Right cardiac atrium (tissue), 5 donors: ENCODE data around the gene RRAGD. TPM values are rescaled to one million over a fixed set of nuclear protein-coding genes. Genes with fewer than 3 reads are reported as not detected.

Experiments
- ATAC-seq, 2 donors: fragments of 200-7000 bp; cut with Tn5 transposase; one replicate each; pipeline versions ENCODE4 v1.8.0 to v1.9.1; 2020; ENCODE audit warnings: moderate library complexity in 2 of 2, mild to moderate bottlenecking in 1 of 2
- DNase-seq, 3 donors: peaks; one replicate each; pipeline ENCODE4 v3.0.0-alpha.2; 2020
- H3K27ac ChIP-seq: one replicate; pipeline ENCODE4 v1.5.1; 2013; ENCODE audit warnings: mild to moderate bottlenecking, low read length, control low read depth, moderate library complexity
- H3K27me3 ChIP-seq: one replicate; pipeline ENCODE4 v1.6.1; 2013; ENCODE audit not compliant: control insufficient read depth, insufficient read depth
- H3K4me1 ChIP-seq: one replicate; pipeline ENCODE4 v1.6.1; 2013; ENCODE audit warnings: low read length; ENCODE audit not compliant: control insufficient read depth, insufficient read depth
- H3K4me3 ChIP-seq: one replicate; pipeline ENCODE4 v1.5.1; 2013; ENCODE audit warnings: low read length, control low read depth
- H3K9me3 ChIP-seq: one replicate; pipeline ENCODE4 v1.6.1; 2013; ENCODE audit warnings: low read length; ENCODE audit not compliant: control insufficient read depth
- WGBS: extraction: QIAGEN DNeasy Blood & Tissue Kit; methylation state at CpG from one replicate; pipeline ENCODE4 v1.1.7; 2013; 5-methylcytosine and 5-hydroxymethylcytosine counted together
- intact Hi-C, 4 donors: fragments of 100-400 bp; cut with DNase I; formaldehyde crosslinking; loops; one replicate each; pipeline versions ENCODE4 v1.11.0 to v1.14.0; 2022 to 2023
- polyA plus RNA-seq: library from polyadenylated mRNA; stranded (reverse); fragments of 200-250 nt; gene quantifications from one replicate; pipeline ENCODE4 v1.2.3, GENCODE V29; 2013
- total RNA-seq, 4 donors: library from RNA; stranded (reverse); fragmentation: NEBNext Ultra II Directional; extraction: Animal tissue kit (Norgen Biotek cat#: 25700); gene quantifications; one replicate each; pipeline ENCODE4 v1.2.1, GENCODE V29; 2021
- donor health status: healthy with polysubstance abuse.
- donor health status: DM: no; HTN: yes; CAD: no.
- donor health status: DM: no; HTN: no; CAD: no.
- donor health status: DM: no; HTN: yes; CAD: no; lungs with severe emphysema.
- donor health status: DM: yes; HTN: yes; CAD: no.

Gene RRAGD
- total and polyA plus RNA-seq, 5 donors = 57.2 to 154 (median 109) TPM

- peak in 1 of 3 donors; percentile 49 for DNase-seq
- Histone ChIP-seq H3K27me3 (no peaks in the 10 kb centered on the region), H3K9me3 (no peaks in the 10 kb centered on the region), H3K27ac (no peak overlapping the region), H3K4me1 (peaks cover 3% of the 10 kb centered on the region), H3K4me3 (no peak overlapping the region)
- WGBS = 72% methylated on average over 6 of the region's 6 CpGs
- intact Hi-C loops = no loop called here
- ATAC-seq = peak; percentile 32 to 53
These were observed 36.4 kb downstream of the RRAGD start for GRCh38 chr6:89375427-89376267.

GRCh38 chr6:89372506-89372901 lies 39.6 kb downstream of the RRAGD start:
- ATAC-seq = no peak
- 50% methylated on average over 3 of the region's 3 CpGs for WGBS
- intact Hi-C loops = no loop called here

GRCh38 chr6:89371849-89372505 lies 40.1 kb downstream of the RRAGD start:
- ATAC-seq (peak; percentile 85 to 93), DNase-seq (peak; percentile 75 to 90 (median 90))
- intact Hi-C loops = no loop called here
- H3K27me3 ChIP-seq = no peaks in the 10 kb centered on the region
- no peaks in the 10 kb centered on the region for H3K9me3 ChIP-seq
- no peak overlapping the region for H3K27ac ChIP-seq
- 29% methylated on average over 8 of the region's 8 CpGs for WGBS
- peaks cover 3% of the 10 kb centered on the region for H3K4me1 ChIP-seq
- no peak overlapping the region for H3K4me3 ChIP-seq

More at GRCh38 chr6:89372506-89372901, 39.6 kb downstream of the RRAGD start:
- no peak for DNase-seq
- no peak overlapping the region for H3K27ac ChIP-seq
- H3K4me1 ChIP-seq = peaks cover 3% of the 10 kb centered on the region
- no peaks in the 10 kb centered on the region for H3K27me3 ChIP-seq
- H3K4me3 ChIP-seq = no peak overlapping the region
- H3K9me3 ChIP-seq = no peaks in the 10 kb centered on the region

GRCh38 chr6:89368999-89369398 lies 43.1 kb downstream of the RRAGD start:
- no peaks in the 10 kb centered on the region for H3K9me3 ChIP-seq
- 3% methylated on average over 7 of the region's 7 CpGs for whole genome bisulfite sequencing
- intact Hi-C loops = loop anchor here in 2 of 4 donors (5.0 to 10.0 kb wide), 2 partner anchors 54 to 57 kb away; partner anchors contain the start of gene GABRR2 (in 1 of the 2)
- no peak overlapping the region for H3K4me3 ChIP-seq
- ATAC-seq (peak; percentile 82 to 83), DNase-seq (peak; percentile 61 to 86 (median 78))
- H3K27me3 ChIP-seq = no peaks in the 10 kb centered on the region
- H3K27ac ChIP-seq = no peak overlapping the region
- H3K4me1 ChIP-seq = no peaks in the 10 kb centered on the region

DNA sequence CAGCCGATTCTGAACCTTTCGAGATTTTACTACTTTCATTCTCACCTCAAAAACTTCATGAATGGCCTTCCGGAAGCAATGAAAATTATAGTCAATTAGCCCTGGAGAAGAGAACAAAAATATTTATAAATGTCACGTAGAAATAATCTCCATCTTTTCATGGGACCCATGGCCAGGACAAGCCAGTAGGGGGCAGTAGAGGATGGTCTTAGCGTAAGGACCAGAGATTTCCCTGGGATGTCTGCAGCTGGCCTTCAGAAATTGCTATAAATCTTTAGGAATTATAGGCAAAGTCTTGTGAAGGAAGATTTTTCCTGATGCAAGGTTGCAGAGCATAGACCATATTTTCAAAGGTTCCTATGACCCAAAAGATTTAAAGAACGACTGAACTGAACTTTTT lies 44.0 kb downstream of the RRAGD start:
- intact Hi-C loops = loop anchor here in 2 of 4 donors (5.0 to 10.0 kb wide), 2 partner anchors 53 to 56 kb away; partner anchors contain the start of gene GABRR2 (in 1 of the 2)
- Histone ChIP-seq H3K4me1 (no peaks in the 10 kb centered on the region), H3K9me3 (no peaks in the 10 kb centered on the region), H3K27ac (no peak overlapping the region), H3K27me3 (no peaks in the 10 kb centered on the region), H3K4me3 (no peak overlapping the region)
- peak; percentile 59 to 60 for ATAC-seq
- WGBS = 35% methylated on average over 6 of the region's 6 CpGs
- DNase-seq = peak; percentile 61 to 84 (median 62)

DNA sequence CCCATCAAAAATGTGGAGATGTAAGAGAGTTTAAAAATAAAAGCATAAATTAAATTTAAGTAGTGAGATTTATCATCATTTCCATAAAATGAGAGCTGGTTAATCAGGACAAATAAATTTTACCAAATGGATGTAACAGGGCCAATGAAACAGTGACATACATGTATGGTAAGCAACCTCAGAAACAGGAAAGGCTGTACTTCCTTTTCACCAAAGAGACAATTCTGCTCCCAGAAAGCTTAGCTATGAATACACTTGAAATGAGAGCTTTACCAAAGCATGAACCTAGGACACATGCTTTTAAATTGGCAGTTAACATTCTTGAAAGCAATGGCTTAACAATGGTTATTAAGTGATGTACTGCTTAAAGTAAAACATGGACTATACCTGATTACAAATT lies 47.5 kb downstream of the RRAGD start:
- DNase-seq = no peak
- H3K4me3 ChIP-seq = no peak overlapping the region
- ATAC-seq = no peak
- no peaks in the 10 kb centered on the region for H3K9me3 ChIP-seq
- H3K4me1 ChIP-seq = no peaks in the 10 kb centered on the region
- no peak overlapping the region for H3K27ac ChIP-seq
- intact Hi-C loops = loop anchor here in 1 of 4 donors (10.0 kb wide), 1 partner anchor 50 kb away; the partner anchor contains the start of gene GABRR2
- H3K27me3 ChIP-seq = no peaks in the 10 kb centered on the region

DNA sequence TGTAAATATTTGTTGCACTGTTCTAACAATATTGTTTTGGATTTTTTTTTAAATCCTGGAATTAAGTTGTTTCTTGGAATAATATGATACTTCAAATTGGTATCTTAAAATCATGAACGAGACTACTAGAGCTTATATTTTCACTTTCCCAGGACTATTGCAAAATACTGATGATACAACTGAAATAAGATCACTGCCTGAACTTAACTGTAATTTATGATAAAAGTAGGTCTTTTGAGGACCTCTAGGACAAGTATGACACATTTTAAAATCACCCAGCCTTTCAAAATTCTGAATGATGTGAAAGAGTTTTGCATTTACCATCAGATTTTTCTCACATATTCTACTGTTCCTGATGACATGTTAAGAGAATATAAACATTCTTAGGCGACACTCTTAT lies 50.9 kb downstream of the RRAGD start:
- intact Hi-C loops = loop anchor here in 1 of 4 donors (10.0 kb wide), 1 partner anchor 46 kb away; the partner anchor contains the start of gene GABRR2
- no peak overlapping the region for H3K27ac ChIP-seq
- DNase-seq = no peak
- no peak for ATAC-seq
- H3K9me3 ChIP-seq = no peaks in the 10 kb centered on the region
- no peaks in the 10 kb centered on the region for H3K27me3 ChIP-seq
- 87% methylated on average over 2 of the region's 2 CpGs for whole genome bisulfite sequencing
- H3K4me1 ChIP-seq = no peaks in the 10 kb centered on the region
- no peak overlapping the region for H3K4me3 ChIP-seq

GRCh38 chr6:89360415-89360999 lies 51.6 kb downstream of the RRAGD start:
- intact Hi-C loops = loop anchor here in 1 of 4 donors (10.0 kb wide), 1 partner anchor 46 kb away; the partner anchor contains the start of gene GABRR2
- no peak for DNase-seq
- H3K4me3 ChIP-seq = no peak overlapping the region
- no peak overlapping the region for H3K27ac ChIP-seq
- no peaks in the 10 kb centered on the region for H3K9me3 ChIP-seq
- ATAC-seq = no peak
- 94% methylated on average over 2 of the region's 2 CpGs for whole genome bisulfite sequencing
- H3K27me3 ChIP-seq = no peaks in the 10 kb centered on the region
- no peaks in the 10 kb centered on the region for H3K4me1 ChIP-seq

DNA sequence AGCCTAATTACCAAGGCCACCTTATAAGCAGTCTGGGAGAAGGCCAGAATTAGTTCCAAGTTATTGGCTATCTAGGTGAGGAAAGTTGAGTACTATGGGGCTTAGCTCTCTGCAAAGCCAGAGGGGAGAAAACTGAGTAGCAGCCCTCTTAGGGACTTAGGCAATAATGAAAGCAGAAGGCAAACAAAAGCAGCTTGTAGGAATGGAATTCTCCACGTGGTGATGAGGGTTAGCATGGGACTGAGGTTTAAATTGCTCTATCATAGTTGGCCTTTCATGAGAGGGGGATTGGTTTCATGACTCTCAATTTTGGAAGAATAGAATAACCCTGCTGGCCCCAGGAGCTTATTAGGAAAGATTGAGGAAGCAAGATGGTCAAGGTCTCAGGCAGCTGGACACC lies 52.5 kb downstream of the RRAGD start:
- no peak overlapping the region for H3K4me3 ChIP-seq
- no peaks in the 10 kb centered on the region for H3K4me1 ChIP-seq

DNA sequence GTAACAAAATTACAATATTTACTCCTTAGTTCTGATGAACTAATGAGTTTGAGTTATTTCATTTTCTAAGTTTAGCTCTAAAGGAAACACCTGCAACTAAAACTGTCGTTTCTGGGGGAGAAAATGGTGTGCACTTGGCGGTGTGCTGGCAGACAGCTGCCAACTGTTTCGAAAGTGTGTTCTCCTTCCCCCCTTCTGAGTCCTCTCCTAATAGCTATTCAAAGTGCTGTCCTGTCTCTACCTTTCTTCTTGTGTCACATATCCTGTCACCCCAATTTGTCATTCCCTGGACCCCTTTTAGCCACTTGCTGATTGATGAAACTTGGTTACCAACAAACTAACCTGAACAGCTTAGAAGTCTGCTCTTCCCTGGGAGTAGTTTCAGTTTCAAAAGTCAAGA lies 54.7 kb downstream of the RRAGD start:
- no peaks in the 10 kb centered on the region for H3K27me3 ChIP-seq
- no peaks in the 10 kb centered on the region for H3K9me3 ChIP-seq
- 42% methylated on average over 3 of the region's 3 CpGs for WGBS
- no peak for DNase-seq
- intact Hi-C loops = no loop called here
- no peaks in the 10 kb centered on the region for H3K4me1 ChIP-seq
- peak overlapping the region; percentile 44 for H3K4me3 ChIP-seq
- no peak overlapping the region for H3K27ac ChIP-seq
- no peak for ATAC-seq

More for the DNA sequence above, 52.5 kb downstream of the RRAGD start:
- Histone ChIP-seq H3K27ac (no peak overlapping the region), H3K27me3 (no peaks in the 10 kb centered on the region), H3K9me3 (no peaks in the 10 kb centered on the region)
- DNase-seq = no peak
- no peak for ATAC-seq
- intact Hi-C loops = no loop called here
- WGBS = 33% methylated on average over 1 of the region's 1 CpG
